KMS-11 (cell line): ENCODE results near the gene HS3ST5.

Experiments used
- H2AFZ ChIP-seq: fragments of 200-600 bp; sonication (generic); 2 replicates; pipeline ENCODE4 v1.6.1; 2016; ENCODE audit warnings: antibody characterized with exemption, mixed run types, low read depth
- H3K27ac ChIP-seq: fragments of 200-600 bp; sonication (generic); 2 replicates; pipeline ENCODE4 v1.6.1; 2016; ENCODE audit warnings: mild to moderate bottlenecking, mixed run types
- H3K27me3 ChIP-seq: fragments of 200-600 bp; sonication (generic); 2 replicates; pipeline ENCODE4 v1.6.1; 2017; ENCODE audit warnings: mild to moderate bottlenecking, low read depth, mixed run types, moderate library complexity; ENCODE audit not compliant: insufficient read depth
- H3K36me3 ChIP-seq: fragments of 200-600 bp; sonication (generic); 2 replicates; pipeline ENCODE4 v1.6.1; 2017; ENCODE audit warnings: mild to moderate bottlenecking, mixed run types; ENCODE audit not compliant: insufficient read depth
- H3K4me1 ChIP-seq: fragments of 200-600 bp; sonication (generic); 2 replicates; pipeline ENCODE4 v1.6.1; 2016; ENCODE audit warnings: mild to moderate bottlenecking, low read depth, mixed run types; ENCODE audit not compliant: poor library complexity, severe bottlenecking
- H3K4me2 ChIP-seq: fragments of 200-600 bp; sonication (generic); 2 replicates; pipeline ENCODE4 v1.7.0; 2016; ENCODE audit warnings: mild to moderate bottlenecking, mixed run types
- H3K4me3 ChIP-seq: fragments of 200-600 bp; sonication (generic); IDR thresholded peaks from 2 replicates; pipeline ENCODE4 v1.6.1; 2017; ENCODE audit warnings: low read depth, low read length, mixed read lengths; ENCODE audit not compliant: insufficient read depth
- H3K79me2 ChIP-seq: fragments of 200-600 bp; sonication (generic); 2 replicates; pipeline ENCODE4 v1.6.1; 2016; ENCODE audit warnings: low read depth, mixed run types; ENCODE audit not compliant: insufficient read depth
- H3K9ac ChIP-seq: fragments of 200-600 bp; sonication (generic); 2 replicates; pipeline ENCODE4 v1.6.1; 2016; ENCODE audit warnings: mild to moderate bottlenecking, mixed run types
- H4K20me1 ChIP-seq: fragments of 200-600 bp; sonication (generic); 2 replicates; pipeline ENCODE4 v1.6.1; 2016; ENCODE audit warnings: mild to moderate bottlenecking, mixed run types; ENCODE audit not compliant: insufficient read depth
- CTCF ChIP-seq: fragments of 200-600 bp; sonication (generic); conservative IDR thresholded peaks from 2 replicates; pipeline ENCODE4 v1.6.1; 2017; ENCODE audit warnings: low read depth, mild to moderate bottlenecking, antibody characterized with exemption, low read length, moderate library complexity, mixed read lengths

HS3ST5 gene

GRCh38 chr6:114272582-114272981 lies 70.2 kb downstream of the HS3ST5 start:
- Histone ChIP-seq H3K27ac (no peak overlapping the region), H4K20me1 (no peaks in the 10 kb centered on the region), H2AFZ (no peak overlapping the region), H3K4me2 (no peak overlapping the region), H3K4me1 (no peaks in the 10 kb centered on the region), H3K9ac (no peak overlapping the region), H3K79me2 (no peaks in the 10 kb centered on the region), H3K36me3 (no peaks in the 10 kb centered on the region), H3K27me3 (no peaks in the 10 kb centered on the region), H3K4me3 (no peak overlapping the region)
- TF ChIP-seq CTCF = no peak

- no peaks in the 10 kb centered on the region for H3K36me3 ChIP-seq
- no peak overlapping the region for H3K4me2 ChIP-seq
- no peaks in the 10 kb centered on the region for H3K4me1 ChIP-seq
- H3K27ac ChIP-seq = no peak overlapping the region
- H2AFZ ChIP-seq = no peak overlapping the region
- no peak overlapping the region for H3K4me3 ChIP-seq
- H3K79me2 ChIP-seq = no peaks in the 10 kb centered on the region
- H3K9ac ChIP-seq = no peak overlapping the region
- no peak for TF ChIP-seq CTCF
- no peaks in the 10 kb centered on the region for H4K20me1 ChIP-seq
- H3K27me3 ChIP-seq = no peaks in the 10 kb centered on the region
These were observed 71.4 kb downstream of the HS3ST5 start for GRCh38 chr6:114271405-114271804.

- H3K36me3 ChIP-seq = no peaks in the 10 kb centered on the region
- H3K27me3 ChIP-seq = no peaks in the 10 kb centered on the region
- no peak overlapping the region for H3K27ac ChIP-seq
- H3K4me1 ChIP-seq = peaks cover 3% of the 10 kb centered on the region
- H3K4me2 ChIP-seq = no peak overlapping the region
- no peak for TF ChIP-seq CTCF
- H3K79me2 ChIP-seq = no peaks in the 10 kb centered on the region
- H3K4me3 ChIP-seq = no peak overlapping the region
- no peak overlapping the region for H2AFZ ChIP-seq
- H3K9ac ChIP-seq = no peak overlapping the region
- no peaks in the 10 kb centered on the region for H4K20me1 ChIP-seq
These were observed 74.9 kb downstream of the HS3ST5 start for GRCh38 chr6:114267897-114268296.

- Histone ChIP-seq H4K20me1 (no peaks in the 10 kb centered on the region), H3K27me3 (no peaks in the 10 kb centered on the region)
- no peak for TF ChIP-seq CTCF
These were observed 82.0 kb downstream of the HS3ST5 start for GRCh38 chr6:114260810-114261209.

GRCh38 chr6:114258376-114258775 lies 84.4 kb downstream of the HS3ST5 start:
- Histone ChIP-seq H3K36me3 (no peaks in the 10 kb centered on the region), H3K4me3 (no peak overlapping the region), H3K4me1 (peaks cover 1% of the 10 kb centered on the region), H3K79me2 (no peaks in the 10 kb centered on the region), H3K27ac (no peak overlapping the region), H4K20me1 (no peaks in the 10 kb centered on the region), H2AFZ (no peak overlapping the region), H3K9ac (no peak overlapping the region), H3K27me3 (no peaks in the 10 kb centered on the region), H3K4me2 (no peak overlapping the region)
- TF ChIP-seq CTCF = no peak

More at GRCh38 chr6:114260810-114261209, 82.0 kb downstream of the HS3ST5 start:
- Histone ChIP-seq H3K9ac (no peak overlapping the region), H3K79me2 (no peaks in the 10 kb centered on the region), H2AFZ (no peak overlapping the region), H3K4me3 (no peak overlapping the region), H3K4me2 (no peak overlapping the region), H3K36me3 (no peaks in the 10 kb centered on the region), H3K4me1 (peaks cover 3% of the 10 kb centered on the region), H3K27ac (no peak overlapping the region)
